D721Med (cell line): ENCODE measurements around the gene ADISSP.

ENCODE experiments used
- DNase-seq: peaks from one replicate; pipeline ENCODE4 v3.0.0; 2011; ENCODE audit warnings: low spot score; ENCODE audit not compliant: insufficient read length
- FAIRE-seq: peaks from 2 replicates; lab custom pipeline; 2011; peaks lifted over from hg19 to GRCh38; lab: Jason Lieb, UNC
- TF ChIP-seq, protein P1 (sequence below): IDR thresholded peaks from 2 replicates; pipeline ENCODE4 v1.5.1; 2012; ENCODE audit warnings: mild to moderate bottlenecking, control low read depth; ENCODE audit not compliant: insufficient read depth; ENCODE audit errors: missing control alignments

The ADISSP gene

DNA sequence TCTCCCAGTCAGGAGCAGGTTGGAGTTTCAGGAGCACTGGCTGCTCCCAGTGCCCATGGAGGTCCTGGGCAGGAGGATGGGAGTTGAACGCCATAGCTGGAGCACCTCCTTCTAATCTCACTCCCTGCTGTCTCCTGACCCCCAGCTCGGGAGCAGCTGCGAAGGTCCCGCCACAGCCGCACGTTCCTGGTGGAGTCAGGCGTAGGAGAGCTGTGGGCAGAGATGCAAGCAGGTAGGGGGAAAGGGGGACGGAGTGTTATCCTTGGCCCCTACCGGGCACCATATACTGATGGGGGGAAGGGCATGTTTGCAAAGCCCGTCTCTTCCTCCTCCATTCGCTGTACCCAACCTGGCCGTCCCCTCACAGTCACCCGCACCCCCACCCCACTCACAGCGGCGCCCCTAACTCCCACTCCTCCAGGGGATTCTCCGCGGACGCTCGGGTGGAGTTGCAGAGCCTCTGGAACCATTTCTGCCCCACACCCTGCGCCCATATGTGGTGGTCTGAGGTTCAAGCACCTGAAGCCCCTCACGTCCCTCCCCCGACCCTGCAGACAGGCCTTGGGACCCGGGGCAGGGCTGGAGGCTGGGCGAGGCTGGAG is 18.4 kb downstream of the ADISSP start:
- DNase-seq (no peak), FAIRE-seq (no peak)
- TF ChIP-seq, protein P1, sequence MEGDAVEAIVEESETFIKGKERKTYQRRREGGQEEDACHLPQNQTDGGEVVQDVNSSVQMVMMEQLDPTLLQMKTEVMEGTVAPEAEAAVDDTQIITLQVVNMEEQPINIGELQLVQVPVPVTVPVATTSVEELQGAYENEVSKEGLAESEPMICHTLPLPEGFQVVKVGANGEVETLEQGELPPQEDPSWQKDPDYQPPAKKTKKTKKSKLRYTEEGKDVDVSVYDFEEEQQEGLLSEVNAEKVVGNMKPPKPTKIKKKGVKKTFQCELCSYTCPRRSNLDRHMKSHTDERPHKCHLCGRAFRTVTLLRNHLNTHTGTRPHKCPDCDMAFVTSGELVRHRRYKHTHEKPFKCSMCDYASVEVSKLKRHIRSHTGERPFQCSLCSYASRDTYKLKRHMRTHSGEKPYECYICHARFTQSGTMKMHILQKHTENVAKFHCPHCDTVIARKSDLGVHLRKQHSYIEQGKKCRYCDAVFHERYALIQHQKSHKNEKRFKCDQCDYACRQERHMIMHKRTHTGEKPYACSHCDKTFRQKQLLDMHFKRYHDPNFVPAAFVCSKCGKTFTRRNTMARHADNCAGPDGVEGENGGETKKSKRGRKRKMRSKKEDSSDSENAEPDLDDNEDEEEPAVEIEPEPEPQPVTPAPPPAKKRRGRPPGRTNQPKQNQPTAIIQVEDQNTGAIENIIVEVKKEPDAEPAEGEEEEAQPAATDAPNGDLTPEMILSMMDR = no peak

DNA sequence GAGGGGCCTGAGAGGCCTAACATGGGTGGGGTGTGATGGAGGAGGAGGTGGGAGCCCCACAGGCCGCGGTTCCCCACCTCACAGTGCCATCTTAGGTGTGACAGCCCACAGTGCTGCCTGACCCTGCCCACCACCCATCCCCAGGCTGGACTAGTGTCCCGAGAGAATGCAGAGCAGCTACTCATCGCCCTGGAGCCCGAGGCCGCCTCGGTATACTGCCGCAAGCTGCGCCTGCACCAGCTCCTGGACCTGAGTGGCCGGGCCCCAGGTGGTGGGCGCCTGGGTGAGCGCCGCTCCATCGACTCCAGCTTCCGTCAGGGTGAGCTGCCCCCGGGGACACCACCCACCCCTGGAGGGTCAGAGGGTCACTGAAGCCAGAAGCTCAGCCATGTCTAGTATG is 19.5 kb downstream of the ADISSP start:
- DNase-seq = no peak
- no peak for FAIRE-seq
- TF ChIP-seq, protein P1 = no peak

DNA sequence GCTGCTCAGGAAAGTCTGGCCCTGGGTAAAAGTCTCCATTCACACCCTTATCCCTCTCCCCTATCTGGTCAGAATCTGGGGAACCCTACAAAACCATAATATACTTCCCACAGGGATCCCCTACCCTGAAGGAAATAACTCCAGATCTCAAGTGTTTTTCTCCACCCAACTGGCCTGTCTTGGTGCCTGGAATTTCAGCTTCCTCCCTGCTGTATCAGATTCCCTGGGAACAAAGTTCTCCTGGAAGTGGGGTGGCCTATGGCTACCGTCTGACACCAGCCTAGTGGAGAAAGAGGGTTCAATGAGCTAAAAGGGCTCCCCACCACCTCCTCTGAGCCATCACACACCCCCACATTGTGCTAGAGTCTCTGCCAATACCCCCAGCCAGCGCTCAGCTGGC is 20.1 kb downstream of the ADISSP start:
- no peak for FAIRE-seq
- TF ChIP-seq, protein P1 = no peak
- DNase-seq = no peak

GRCh38 chr20:3745686-3746173 is 21.8 kb downstream of the ADISSP start:
- no peak for DNase-seq
- FAIRE-seq = no peak
- TF ChIP-seq, protein P1 = no peak

DNA sequence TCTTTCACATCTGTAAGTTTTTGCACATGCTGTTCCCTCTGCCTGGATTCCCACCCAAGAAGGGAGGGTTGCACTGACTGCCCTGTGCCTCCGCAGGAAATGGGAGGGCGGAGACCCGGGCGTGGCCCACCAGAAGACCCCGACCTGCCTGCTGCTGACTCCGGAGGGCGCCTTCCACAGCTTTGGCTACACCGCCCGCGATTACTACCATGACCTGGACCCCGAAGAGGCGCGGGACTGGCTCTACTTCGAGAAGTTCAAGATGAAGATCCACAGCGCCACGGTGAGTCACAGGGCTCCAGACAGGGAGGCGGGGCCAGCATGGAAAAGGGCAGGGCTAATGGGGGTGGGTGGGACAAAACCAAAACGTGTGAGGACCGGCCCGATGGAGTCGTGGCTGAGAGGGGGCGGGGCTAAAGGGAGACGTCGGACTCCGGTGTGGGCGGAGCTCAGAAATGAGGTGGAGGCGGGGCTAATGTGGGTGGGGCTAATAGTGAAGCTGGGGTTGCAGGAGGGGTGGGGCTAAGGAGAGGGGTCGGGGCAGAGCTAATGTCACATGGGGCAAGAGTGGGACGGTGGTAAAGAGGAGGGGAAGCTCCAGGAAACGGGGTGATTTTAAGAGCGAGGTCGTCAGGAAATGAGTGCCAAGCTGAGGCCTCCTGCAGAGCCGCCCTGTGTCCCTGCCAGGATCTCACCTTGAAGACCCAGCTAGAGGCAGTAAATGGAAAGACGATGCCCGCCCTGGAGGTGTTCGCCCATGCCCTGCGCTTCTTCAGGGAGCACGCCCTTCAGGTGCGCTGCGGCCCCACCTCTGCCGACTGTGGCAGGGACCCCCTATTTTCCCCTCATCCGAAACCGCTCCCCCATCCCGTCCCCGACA is 22.5 kb downstream of the ADISSP start:
- no peak for DNase-seq
- TF ChIP-seq, protein P1 = no peak
- no peak for FAIRE-seq

DNA sequence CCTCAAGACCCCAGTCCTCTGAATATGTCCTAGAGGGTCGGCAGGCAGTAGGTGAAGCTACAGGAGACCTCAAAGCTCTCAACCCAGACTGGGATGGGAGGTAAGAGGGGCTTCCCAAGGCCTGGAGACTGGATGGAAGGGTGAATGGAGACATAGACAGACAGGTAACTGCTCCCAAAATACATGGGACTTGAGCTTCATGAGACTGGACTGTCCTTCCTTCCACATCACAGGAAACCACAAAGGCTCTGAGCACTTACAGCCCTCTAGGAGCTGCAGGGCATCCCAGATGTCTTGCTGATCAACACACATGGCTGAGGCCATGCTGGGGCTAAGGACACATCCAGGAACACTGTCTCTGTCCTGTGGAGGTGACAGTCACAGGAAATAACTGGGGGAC is 23.5 kb downstream of the ADISSP start:
- DNase-seq = no peak
- FAIRE-seq = no peak
- TF ChIP-seq, protein P1 = no peak
